HG03378 (cell line): ENCODE results near the gene GATA5.

Source experiments
- ATAC-seq: cut with Tn5 transposase; IDR thresholded peaks from one replicate; pipeline ENCODE4 v1.9.1; 2021; ENCODE audit warnings: mild to moderate bottlenecking, moderate library complexity; ENCODE audit not compliant: unreplicated experiment

GATA5 gene

GRCh38 chr20:62418709-62419487 is 56.9 kb downstream of the GATA5 start:
- ATAC-seq = no peak

DNA sequence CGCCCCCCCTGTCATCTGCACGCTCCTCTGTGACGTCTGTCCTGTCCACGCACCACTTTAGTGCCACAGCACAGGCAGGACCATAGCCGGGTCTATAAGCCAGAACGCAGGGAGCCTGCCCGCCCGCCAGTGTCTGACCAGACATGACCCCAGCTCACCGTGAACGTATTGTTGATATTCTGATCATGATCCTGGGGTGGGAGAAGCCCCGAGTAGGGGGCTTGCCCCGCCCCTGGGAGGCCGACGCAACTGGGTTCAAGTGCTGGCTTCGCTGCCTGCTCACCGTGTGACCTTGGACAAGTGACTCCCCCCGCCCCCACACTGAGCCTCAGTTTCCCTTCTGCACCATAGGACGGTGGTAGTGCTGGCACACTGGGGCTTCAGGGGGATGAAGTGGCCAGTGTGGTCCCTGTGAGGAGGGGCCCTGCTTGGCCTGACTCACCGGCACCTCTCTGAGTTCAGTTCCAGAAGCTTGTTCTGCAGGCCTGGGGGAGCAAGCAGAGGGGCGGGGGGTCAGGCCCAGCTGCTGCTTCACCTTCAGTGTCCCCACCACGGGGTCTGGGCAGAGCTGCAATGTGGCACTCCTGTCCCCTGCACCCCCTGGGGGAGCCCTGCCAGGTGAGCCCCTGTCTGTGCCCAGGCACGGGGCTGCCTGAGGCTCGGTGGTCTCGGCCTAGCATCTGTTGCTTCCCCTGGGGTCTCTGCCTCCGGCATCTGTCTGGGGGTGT is 57.6 kb downstream of the GATA5 start:
- ATAC-seq = no peak

DNA sequence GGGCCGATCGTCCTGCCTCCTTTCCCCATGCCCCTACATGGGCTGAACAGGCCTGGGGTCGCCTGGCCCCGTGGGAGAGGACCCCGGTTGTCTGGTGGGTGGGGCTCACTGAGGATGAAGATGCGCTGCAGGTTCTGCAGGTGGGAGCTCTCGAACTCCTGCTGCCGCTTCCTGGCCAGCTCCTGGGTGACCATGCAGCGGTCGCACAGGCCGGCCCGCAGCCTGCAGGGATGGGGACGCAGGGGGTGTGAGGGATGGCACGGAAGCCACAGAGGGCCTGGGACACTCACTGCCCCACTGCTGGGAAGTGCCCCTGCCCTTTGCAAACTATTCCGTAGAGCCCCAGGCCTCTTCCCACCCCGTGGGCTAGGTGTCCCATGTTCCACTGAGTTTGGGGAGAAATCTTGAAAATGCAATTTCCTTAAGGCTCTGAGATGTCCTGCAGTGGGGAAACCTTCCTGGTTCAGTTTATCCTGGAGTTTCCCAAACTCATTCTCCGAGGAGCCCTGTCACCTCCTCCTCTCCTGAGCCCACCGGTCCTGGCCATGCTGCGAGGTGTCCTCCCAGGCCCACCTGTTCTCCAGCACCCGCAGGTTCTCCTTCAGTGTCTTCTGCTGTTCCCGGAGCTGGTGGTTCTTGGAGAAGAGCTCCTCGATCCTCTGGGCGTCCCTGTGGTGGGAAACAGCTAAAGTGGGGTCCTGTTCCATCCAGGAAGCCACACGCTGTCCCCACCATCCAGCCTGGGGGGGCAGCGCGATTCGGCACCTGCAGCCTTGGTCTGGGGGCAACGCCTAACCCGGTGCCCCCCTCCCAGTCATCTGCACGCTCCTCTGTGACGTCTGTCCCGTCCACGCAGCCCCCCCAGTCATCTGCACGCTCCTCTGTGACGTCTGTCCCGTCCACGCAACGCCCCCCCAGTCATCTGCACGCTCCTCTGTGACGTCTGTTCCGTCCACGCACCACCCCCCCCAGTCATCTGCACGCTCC is 58.9 kb downstream of the GATA5 start:
- ATAC-seq = no peak

- ATAC-seq = no peak
Measured at GRCh38 chr20:62415354-62416111, 60.3 kb downstream of the GATA5 start.

DNA sequence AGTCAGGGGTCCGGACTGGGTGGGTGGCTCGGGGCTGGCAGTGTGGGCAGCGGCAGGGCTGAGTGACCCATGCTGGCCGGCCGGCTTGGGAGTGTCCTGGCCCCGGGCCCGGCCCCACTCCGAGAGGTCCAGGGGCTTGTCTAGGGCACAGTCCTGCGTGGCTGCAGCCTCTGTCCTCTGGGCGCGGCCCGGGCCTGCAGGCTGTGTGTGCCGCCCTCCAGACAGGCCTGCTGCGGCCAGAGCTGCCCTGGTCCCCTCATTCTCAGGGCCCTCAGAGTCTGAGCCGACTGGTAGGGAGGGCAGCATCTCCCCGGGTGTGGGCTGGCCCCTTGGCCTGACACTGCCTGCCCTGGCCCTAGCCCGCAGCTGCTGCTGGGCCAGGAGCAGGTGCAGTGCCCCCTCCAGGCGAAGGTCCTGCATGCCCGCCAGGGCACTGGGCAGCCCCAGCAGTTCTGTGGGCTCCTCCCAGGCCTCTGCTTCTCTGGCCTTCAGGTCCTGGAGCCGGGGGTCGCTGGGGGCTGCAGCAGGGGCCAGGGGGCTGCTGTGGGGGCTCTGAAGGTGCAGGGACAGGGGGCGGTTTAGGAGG is 61.8 kb downstream of the GATA5 start:
- ATAC-seq = no peak
